ENCODE results near the gene FAM177A1.
"Not testable (repeated sequence)": the region's sequence is repeated elsewhere in the genome, so short reads cannot be mapped to it uniquely, and the experiment has no call there.

FAM177A1 gene

DNA sequence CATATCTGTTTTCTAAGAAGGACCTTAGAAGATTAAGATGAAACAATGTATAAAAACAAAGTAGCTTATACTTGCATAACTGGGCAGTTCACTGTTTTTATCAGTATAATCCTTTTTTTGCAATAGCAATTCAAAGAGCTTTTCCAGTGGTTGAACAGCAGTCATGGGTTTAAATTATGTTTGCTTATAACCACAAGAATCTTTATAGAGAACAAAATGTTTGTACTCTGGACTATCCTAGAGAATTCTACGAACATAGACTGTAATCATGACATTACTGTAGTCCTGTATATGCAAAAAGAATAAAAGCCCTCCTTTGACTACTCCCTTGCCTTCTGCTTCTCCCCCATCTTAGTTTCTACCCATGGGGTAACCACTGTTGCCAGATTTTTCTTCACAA lies 5.7 kb downstream of the FAM177A1 start:
- Histone ChIP-seq H3K27ac (no peak overlapping the region), H3K4me3 (no peak overlapping the region)

- Histone ChIP-seq H3K4me3 (no peak overlapping the region), H3K27ac (no peak overlapping the region)
Observed at GRCh38 chr14:35052637-35053036, 6.6 kb downstream of the FAM177A1 start.

DNA sequence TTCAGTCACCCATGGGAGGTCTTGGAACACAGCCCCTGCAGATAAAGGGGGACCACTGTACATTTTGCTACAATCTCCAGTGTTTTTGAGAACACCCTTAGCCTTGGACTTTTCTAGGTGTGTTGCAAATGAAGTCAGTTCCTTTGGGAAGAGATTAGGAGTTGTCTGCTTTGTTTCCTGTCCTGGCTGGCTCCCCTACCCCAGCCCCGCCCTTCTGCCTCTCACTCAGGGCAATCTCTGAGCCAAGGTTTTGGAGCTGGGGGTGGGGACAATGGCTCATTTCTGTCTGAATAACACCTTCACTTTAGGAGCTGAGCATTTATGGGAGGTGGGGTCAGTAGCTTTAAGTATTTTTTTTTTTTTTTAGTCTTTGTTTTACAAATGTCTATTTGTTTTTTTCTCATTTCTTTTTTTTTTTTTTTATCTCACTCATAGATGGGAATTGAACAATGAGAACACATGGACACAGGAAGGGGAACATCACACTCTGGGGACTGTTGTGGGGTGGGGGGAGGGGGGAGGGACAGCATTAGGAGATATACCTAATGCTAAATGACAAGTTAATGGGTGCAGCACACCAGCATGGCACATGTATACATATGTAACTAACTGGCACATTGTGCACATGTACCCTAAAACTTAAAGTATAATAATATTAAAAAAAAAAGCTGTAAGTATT lies 15.2 kb downstream of the FAM177A1 start:
- not testable (repeated sequence) for H3K4me3 ChIP-seq
- H3K27ac ChIP-seq = peak overlapping the region in 6 of 21 experiments; percentile 5 to 49 (median 20)

- H3K4me3 ChIP-seq, H3K27ac ChIP-seq: not testable (repeated sequence)
Observed at GRCh38 chr14:35065731-35066130, 19.7 kb downstream of the FAM177A1 start.

GRCh38 chr14:35068238-35069012 lies 22.4 kb downstream of the FAM177A1 start:
- H3K27ac ChIP-seq = no peak overlapping the region
- H3K4me3 ChIP-seq = no peak overlapping the region

DNA sequence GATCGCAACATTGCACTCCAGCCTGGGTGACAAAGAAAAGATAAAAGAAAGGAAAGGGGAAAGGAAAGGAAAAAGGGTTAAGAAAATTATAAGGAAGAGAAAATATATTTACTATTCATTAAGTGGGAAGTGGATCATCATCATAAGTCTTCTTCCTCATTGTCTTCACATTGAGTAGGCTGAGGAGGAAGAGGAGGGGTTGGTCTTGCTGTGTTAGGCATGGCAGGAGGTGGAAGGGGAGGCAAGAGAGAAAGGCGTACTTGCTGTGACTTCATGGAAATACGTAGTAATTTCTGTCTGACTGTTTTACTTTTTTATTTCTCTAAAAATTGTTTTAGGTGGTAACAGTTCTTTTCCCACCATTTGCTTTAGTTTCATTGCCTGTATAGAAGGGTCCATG lies 26.2 kb downstream of the FAM177A1 start:
- H3K4me3 ChIP-seq = no peak overlapping the region
- no peak overlapping the region for H3K27ac ChIP-seq

- Histone ChIP-seq H3K27ac (no peak overlapping the region), H3K4me3 (no peak overlapping the region)
Observed at GRCh38 chr14:35073486-35073885, 27.4 kb downstream of the FAM177A1 start.

- Histone ChIP-seq H3K27ac (no peak overlapping the region), H3K4me3 (no peak overlapping the region)
Observed at GRCh38 chr14:35078082-35078481, 32.0 kb downstream of the FAM177A1 start.

DNA sequence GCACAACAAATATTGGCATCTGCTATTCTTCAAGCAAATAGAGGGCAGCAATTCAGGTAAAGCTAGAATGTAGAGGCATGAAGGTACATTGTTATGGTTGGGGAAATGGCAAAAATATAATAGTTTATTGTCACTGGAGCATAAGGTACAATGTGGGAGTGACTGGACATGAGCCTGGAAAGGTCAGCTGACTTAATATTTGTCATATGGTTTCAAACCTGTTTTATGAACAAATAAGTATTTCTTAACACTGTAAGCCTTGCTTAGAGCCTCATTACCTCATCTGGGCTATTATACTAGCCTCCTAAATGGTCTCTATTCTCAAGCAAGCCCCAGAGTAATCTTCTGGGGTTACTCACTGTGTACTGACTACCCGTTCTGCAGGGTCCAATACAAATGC lies 33.7 kb downstream of the FAM177A1 start:
- H3K4me3 ChIP-seq = no peak overlapping the region
- no peak overlapping the region for H3K27ac ChIP-seq

- no peak overlapping the region for H3K27ac ChIP-seq
- H3K4me3 ChIP-seq = no peak overlapping the region
Observed at GRCh38 chr14:35083530-35084150, 37.6 kb downstream of the FAM177A1 start.

DNA sequence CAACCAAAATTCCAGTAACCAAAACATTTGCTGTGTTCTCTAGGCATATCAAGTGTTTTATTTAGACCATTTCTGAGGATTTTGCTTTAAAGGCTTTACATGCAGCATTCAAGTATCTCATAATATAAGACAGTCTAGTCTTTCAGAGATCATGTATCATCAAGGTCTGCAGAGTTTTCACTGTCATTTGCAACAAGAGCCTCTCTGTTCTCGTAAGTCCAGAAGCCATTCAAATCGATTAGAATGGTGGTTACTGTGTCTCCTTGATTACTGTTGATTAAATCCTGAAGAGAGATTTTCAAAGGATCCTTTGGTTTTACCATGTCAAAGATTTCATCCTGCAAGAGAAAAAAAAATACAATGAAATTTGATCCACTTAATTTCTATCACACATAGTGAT lies 39.4 kb downstream of the FAM177A1 start:
- H3K4me3 ChIP-seq = no peak overlapping the region
- H3K27ac ChIP-seq = no peak overlapping the region

- H3K27ac ChIP-seq = no peak overlapping the region
- H3K4me3 ChIP-seq = no peak overlapping the region
Observed at GRCh38 chr14:35088514-35088913, 42.4 kb downstream of the FAM177A1 start.

GRCh38 chr14:35094645-35095044 lies 48.6 kb downstream of the FAM177A1 start:
- H3K4me3 ChIP-seq, H3K27ac ChIP-seq: not testable (repeated sequence)

GRCh38 chr14:35107866-35108265 lies 61.8 kb downstream of the FAM177A1 start:
- H3K4me3 ChIP-seq = no peak overlapping the region
- no peak overlapping the region for H3K27ac ChIP-seq

GRCh38 chr14:35112641-35113040 lies 66.6 kb downstream of the FAM177A1 start:
- no peak overlapping the region for H3K27ac ChIP-seq

DNA sequence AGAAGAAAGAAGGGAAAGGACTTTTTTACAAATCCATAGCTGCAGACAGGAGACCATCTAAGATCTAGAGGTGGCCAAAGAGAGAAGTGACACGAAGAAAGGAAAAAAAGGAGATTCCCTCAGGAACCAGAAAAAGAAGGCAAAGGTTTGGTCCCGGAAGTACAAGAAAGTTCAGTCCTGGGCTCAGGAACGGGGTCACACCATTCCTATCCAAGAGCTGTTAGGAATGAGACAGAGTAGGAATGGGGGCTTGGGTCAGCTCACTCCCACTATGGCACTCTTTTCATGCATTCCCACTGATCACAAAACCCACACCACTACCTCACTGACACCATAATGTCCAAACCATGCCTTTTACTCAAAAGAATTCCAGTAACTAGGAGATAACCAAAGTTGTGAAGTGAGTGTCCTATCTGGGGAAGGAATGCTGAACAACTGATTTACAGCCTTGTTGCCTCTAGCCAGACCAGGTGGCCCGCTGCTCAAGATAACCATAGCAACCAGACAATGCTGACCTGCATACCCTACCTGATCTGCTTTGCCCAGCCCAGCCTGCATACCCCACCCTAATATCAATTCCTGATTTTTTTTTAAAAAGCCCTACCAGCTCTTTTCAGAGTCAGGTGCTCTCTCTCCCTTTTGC lies 67.4 kb downstream of the FAM177A1 start:
- H3K4me3 ChIP-seq = no peak overlapping the region
- no peak overlapping the region for H3K27ac ChIP-seq

More at GRCh38 chr14:35112641-35113040, 66.6 kb downstream of the FAM177A1 start:
- H3K4me3 ChIP-seq = no peak overlapping the region

- H3K4me3 ChIP-seq = no peak overlapping the region
- H3K27ac ChIP-seq = no peak overlapping the region
Observed at GRCh38 chr14:35114036-35114435, 68.0 kb downstream of the FAM177A1 start.

GRCh38 chr14:35116242-35116641 lies 70.2 kb downstream of the FAM177A1 start:
- H3K4me3 ChIP-seq = no peak overlapping the region
- no peak overlapping the region for H3K27ac ChIP-seq

- no peak overlapping the region for H3K27ac ChIP-seq
- no peak overlapping the region for H3K4me3 ChIP-seq
Observed at GRCh38 chr14:35117112-35117511, 71.0 kb downstream of the FAM177A1 start.

All from skin epidermis (tissue), 12 donors.